T-helper 2 cell treated with Interferon-gamma antibody and Interleukin-4, amounts not matched to agents 100 ng/mL and 5 ng/mL, for 36 hours (primary cell): ENCODE results near the gene SMOC2. TPM values are rescaled to one million over a fixed set of nuclear protein-coding genes. Genes with fewer than 3 reads are reported as not detected.
"Not testable (repeated sequence)": the region's sequence is repeated elsewhere in the genome, so short reads cannot be mapped to it uniquely, and the experiment has no call there.

ENCODE experiments used
- intact Hi-C: fragments of 100-400 bp; cut with micrococcal nuclease; formaldehyde crosslinking; loops from one replicate; pipeline ENCODE4 v1.15.1; 2023
- total RNA-seq: library from RNA; stranded (reverse); gene quantifications from 2 replicates; pipeline ENCODE4 v1.2.3, GENCODE V29; 2022

Gene SMOC2
- total RNA-seq, 1 donor from 2014 or later = not detected

DNA sequence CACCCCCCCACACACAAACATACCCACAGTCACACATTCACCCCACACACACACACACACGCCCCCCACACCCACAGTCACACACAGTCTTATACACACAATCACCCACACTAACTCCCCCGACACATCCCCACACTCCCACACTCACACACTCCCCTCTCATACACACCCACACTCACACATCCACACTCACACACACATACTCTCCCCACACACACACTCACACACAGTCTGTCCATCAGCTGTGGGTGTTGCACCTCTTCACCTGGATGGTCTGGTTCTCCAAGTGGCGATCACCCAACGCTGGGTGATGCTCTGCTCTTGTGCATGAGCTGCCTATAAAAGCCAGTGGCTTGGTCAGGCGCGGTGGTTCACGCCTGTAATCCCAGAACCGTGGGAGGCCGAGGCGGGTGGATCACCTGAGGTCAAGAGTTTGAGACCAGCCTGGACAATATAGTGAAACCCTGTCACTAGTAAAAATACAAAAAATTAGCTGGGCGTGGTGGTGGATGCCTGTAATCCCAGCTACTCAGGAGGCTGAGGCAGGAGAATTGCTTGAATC, 158.9 kb downstream of the SMOC2 start:
- intact Hi-C loops = no loop called here

DNA sequence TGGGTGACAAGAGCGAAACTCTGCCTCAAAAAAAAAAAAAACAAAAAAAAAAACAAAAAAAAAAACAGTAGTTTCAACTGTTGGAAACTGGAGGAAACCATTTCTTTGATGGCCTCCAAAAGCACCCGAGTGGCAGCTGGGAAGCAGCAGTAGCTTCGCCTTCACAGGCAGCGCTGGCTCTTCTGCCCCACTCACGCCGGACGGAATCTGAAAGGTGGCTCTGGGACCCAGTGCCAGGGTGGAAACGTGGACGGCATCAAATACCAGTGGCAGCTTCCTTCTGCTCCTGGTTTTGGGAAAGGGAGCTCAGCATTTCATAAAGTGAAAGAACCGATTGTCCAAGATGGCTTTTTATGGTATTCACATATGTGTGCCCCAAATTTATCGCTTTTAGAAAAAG, 159.4 kb downstream of the SMOC2 start:
- intact Hi-C loops = no loop called here

DNA sequence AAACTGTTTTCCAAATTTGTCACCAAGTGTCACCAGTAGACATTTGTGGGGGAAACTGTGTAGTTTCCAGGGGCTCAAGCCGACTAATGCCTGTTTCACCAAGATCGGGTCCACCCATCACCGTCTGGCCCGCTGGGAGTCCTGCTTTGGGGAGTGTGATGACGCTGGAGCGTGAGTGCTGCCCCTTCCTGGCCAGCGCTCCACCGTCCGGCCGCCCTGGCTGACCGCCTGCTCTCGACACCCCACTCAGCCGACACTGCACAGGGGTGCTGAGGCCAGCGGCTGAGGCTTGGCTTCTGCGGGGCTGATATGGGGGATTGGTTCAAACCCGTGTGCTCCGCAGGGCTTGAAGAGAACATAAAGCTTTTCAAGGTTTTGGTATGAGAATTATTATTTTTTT, 160.1 kb downstream of the SMOC2 start:
- intact Hi-C loops = no loop called here

DNA sequence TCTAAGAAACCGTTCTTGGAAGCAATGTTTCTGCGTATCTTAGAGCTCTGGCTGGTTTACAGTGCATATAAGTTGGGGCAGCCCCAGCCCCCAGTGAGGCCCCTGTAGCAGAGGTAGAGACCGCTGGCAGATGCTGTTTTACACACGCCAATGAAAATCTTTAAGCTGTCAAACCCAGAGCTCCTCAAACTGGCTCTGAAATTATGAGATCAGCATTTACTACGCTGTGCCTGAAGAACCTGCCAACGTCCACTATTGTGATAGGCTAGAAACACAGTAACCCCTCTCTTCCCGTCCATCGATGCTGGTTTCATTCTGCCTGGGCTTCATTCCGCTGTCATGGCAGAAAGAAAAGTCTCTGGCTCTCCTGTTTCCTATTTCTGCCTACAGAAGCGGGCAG, 160.6 kb downstream of the SMOC2 start:
- intact Hi-C loops = no loop called here

GRCh38 chr6:168602576-168602975, 161.6 kb downstream of the SMOC2 start:
- intact Hi-C loops = no loop called here

DNA sequence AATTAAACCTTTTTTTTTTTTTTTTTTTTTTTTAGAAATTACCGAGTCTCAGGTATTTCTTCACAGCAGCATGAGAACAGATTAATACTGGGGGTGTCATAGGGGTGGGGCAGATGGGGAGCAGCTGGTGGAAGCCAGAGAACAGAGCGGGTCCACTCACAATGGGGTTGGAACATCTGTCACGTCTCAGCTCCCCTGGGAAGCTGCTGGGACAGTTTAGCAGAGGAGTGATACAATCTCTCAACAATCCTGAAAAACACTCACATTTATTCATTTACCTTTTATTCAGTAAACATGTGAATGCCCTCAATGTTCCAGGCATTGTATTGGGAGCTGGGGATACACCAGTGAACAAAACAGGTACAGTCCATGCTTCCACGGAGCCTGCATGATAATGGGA, 162.2 kb downstream of the SMOC2 start:
- intact Hi-C loops = no loop called here

- intact Hi-C loops = no loop called here
Measured at GRCh38 chr6:168605964-168606363, 165.0 kb downstream of the SMOC2 start.

- intact Hi-C loops = no loop called here
Measured at GRCh38 chr6:168606722-168607121, 165.7 kb downstream of the SMOC2 start.

DNA sequence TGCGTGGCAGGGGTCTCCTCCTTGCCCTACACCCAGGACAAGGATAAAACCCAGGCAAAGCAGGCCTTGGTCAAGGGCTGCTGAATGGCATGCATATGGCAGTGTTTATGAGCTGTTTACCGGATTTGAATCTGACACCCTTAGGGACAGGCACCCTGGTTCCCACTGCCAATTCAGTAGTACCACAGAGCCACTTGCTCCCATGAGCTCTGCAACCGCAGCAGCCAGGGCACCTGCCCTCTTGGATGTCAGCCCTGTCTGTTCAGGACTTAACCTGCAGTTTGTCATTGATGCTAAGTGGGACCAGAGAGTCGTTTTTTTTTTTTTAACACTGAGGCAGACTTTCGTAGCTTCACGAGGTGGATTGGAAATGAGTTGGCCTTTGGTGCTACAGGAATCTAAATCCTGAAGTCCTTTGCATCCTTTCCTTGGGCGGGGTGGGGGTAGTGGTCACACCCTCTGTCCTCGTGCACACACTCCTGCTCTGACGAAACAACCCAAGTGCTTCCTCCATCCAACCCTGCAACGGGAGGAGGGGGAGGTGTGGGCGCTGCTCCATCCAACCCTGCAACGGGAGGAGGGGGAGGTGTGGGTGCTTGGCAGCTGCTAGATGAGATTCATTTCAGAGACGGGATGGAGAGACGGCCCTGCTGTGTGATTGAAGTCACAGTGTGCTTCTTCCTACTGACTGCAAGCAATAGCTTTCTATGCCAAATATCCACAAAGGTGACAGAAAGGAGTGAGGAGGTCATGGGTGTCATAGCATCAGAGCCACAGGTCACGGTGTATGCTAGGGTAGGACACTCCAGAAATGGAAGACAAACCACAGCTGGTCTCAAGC, 166.5 kb downstream of the SMOC2 start:
- intact Hi-C loops = no loop called here

GRCh38 chr6:168608113-168608400, 167.1 kb downstream of the SMOC2 start:
- intact Hi-C loops = no loop called here

GRCh38 chr6:168609026-168609685, 168.2 kb downstream of the SMOC2 start:
- intact Hi-C loops = no loop called here

GRCh38 chr6:168609914-168610490, 169.0 kb downstream of the SMOC2 start:
- intact Hi-C loops = no loop called here

- intact Hi-C loops = not testable (repeated sequence)
Measured at GRCh38 chr6:168610966-168611365, 170.0 kb downstream of the SMOC2 start.

DNA sequence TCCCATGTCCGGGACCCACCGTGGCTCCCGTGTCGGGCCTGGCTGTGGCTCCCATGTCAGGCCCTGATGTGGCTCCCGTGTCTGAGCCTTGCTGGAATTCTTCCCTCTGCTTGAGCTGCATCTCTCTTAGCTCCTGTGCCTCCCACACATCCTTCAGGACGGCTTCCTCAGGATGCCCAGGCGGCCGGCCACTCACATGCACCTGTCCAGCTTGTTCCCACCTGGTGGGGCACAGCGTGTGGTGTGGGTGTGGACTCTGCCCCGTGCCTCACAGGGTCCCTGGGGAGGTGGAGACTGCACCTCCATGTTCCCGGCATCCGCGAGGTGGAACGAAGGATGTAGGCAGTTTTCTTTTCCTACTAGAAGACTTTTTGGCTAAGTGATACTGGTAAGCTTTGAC, 170.7 kb downstream of the SMOC2 start:
- intact Hi-C loops = no loop called here

GRCh38 chr6:168612586-168612985, 171.6 kb downstream of the SMOC2 start:
- intact Hi-C loops = no loop called here

DNA sequence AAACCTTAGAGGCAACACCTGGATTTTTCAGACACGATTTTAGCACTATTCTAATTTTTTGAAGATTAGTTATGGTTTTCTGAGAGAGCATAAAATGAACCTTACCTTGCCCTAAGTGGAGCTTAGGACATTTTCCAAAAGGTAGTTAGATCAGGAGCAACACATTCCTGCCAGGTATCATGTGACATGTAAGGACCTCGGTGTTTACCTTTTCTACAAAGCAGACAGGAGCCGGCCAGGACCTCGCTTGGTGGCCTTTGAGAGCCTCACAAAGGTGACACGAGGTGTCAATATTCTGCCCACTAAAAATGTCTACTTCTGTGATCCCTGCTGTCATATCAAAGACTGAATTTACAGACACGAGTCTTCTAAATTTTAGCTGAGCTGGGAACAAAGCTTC, 174.9 kb downstream of the SMOC2 start:
- intact Hi-C loops = no loop called here

- intact Hi-C loops = no loop called here
Measured at GRCh38 chr6:168616816-168617765, 176.1 kb downstream of the SMOC2 start.

- intact Hi-C loops = no loop called here
Measured at GRCh38 chr6:168618546-168619315, 177.7 kb downstream of the SMOC2 start.

DNA sequence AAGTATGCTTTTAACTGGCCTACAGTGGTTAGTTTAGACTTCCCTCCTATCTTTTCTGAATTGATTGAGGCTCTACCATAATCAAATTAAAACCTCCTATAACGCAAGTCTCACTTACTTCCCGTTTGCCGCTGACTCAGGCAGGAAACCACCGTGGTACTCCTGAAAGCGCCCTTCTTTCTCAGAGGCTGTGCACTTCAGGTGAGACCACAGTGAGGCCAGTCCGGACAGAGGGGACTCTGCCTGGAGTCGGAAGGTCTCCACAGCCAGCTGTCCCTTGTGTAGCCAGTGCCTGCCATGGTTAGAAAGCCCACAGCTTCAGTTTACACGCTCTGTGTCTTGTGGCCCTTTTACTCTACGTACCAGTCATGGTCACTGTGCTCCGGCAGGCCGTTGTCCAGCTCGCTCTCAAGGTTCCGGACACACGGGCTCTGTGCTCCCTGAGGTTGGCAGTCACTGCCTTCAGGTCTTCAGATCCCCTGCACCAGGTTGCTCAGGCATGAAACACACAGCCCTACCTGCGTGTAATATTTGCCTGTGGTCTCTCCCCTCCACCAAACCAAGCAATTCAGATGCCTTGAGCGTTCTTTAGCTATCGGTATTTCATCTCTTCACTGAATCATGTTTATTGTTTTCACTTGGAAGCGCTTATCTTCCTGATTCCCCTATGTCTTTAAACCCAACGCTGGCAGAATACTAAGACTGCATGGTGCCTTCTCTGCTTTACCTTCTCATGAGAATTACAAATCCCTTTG, 178.8 kb downstream of the SMOC2 start:
- intact Hi-C loops = no loop called here

- intact Hi-C loops = no loop called here
Measured at GRCh38 chr6:168620578-168620977, 179.6 kb downstream of the SMOC2 start.
